ENCODE measurements around the gene C18orf54. TPM values are rescaled to one million over a fixed set of nuclear protein-coding genes. Genes with fewer than 3 reads are reported as not detected.

C18orf54 gene
- total and polyA plus RNA-seq, 2 donors (not counting 1 experiment from before 2014, with no cell fraction given), result 2.8 to 5.6 TPM

DNA sequence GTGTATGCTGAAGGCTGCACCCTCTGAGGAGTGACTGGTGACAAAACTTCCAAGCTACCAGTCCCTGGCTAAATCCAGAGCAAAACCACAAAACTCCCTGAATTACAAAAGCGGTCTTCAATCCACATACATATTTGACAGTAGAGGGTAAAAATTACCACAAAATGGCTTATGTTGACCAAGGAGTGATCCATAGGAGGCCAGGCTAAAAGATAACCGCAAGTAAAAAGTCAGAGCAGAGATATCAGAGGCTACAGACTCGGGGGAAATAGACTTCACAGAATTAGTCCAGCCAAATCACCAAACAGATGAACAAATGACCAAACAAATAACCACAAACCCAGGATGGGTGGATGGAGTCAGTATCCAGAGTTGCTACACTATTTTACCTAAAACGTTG, 19.5 kb upstream of the C18orf54 start:
- TF ChIP-seq, protein P1, sequence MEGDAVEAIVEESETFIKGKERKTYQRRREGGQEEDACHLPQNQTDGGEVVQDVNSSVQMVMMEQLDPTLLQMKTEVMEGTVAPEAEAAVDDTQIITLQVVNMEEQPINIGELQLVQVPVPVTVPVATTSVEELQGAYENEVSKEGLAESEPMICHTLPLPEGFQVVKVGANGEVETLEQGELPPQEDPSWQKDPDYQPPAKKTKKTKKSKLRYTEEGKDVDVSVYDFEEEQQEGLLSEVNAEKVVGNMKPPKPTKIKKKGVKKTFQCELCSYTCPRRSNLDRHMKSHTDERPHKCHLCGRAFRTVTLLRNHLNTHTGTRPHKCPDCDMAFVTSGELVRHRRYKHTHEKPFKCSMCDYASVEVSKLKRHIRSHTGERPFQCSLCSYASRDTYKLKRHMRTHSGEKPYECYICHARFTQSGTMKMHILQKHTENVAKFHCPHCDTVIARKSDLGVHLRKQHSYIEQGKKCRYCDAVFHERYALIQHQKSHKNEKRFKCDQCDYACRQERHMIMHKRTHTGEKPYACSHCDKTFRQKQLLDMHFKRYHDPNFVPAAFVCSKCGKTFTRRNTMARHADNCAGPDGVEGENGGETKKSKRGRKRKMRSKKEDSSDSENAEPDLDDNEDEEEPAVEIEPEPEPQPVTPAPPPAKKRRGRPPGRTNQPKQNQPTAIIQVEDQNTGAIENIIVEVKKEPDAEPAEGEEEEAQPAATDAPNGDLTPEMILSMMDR (conservative IDR thresholded peaks at IDR 0.05 in 1 of 2, IDR thresholded peaks at IDR 0.05 in 1 of 2; ENCODE audit: low read depth in 1 of 2, low read length in 2 of 2), result no peak
- no peak for TF ChIP-seq EZH2 (IDR thresholded peaks at IDR 0.05; ENCODE audit: low read length, missing control alignments)
- Histone ChIP-seq H3K27me3 (ENCODE audit: control insufficient read depth, insufficient read depth, low read length) (no peaks in the 10 kb centered on the region), H3K27ac (ENCODE audit: insufficient read depth, low read length) (no peak overlapping the region), H3K79me2 (ENCODE audit: control insufficient read depth, insufficient read depth, low read length) (no peaks in the 10 kb centered on the region), H3K9ac (ENCODE audit: insufficient read depth, low read length) (no peak overlapping the region), H3K4me3 (replicated peaks in 1 of 4; ENCODE audit: control extremely low read depth in 1 of 4, insufficient read depth in 1 of 4, low read depth in 3 of 4, low read length in 4 of 4) (no peak overlapping the region), H3K4me1 (ENCODE audit: control insufficient read depth, extremely low read depth, insufficient read depth, low read length) (no peaks in the 10 kb centered on the region), H3K36me3 (ENCODE audit: control insufficient read depth, insufficient read depth, low read length) (no peaks in the 10 kb centered on the region), H2AFZ (ENCODE audit: low read length) (no peak overlapping the region), H4K20me1 (ENCODE audit: control insufficient read depth, extremely low read depth, insufficient read depth, low read length) (no peaks in the 10 kb centered on the region), H3K9me3 (ENCODE audit: control insufficient read depth, insufficient read depth, low read depth, low read length) (no peaks in the 10 kb centered on the region), H3K4me2 (ENCODE audit: extremely low read depth, insufficient read depth, low read length) (no peak overlapping the region)
- DNase-seq (ENCODE audit: low read depth in 2 of 2), result no peak

DNA sequence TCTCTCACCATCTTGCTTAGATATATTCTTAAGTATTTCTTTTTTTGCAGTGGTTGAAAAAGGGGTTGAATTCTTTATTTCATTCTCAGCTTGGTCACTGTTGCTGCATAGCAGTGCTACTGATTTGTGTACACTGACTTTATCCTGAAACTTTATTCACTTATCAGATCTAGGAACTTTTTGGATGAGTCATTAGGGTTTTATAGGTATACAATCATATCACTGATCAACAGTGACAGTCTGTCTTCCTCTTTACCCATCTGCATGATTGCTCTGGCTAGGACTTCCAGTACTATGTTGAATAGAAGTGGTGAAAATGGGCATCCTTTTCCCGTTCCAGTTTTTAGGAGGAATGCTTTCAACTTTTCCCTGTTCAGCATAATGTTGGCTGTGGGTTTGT, 6.5 kb upstream of the C18orf54 start:
- H3K4me3 ChIP-seq (replicated peaks in 1 of 4; ENCODE audit: control extremely low read depth in 1 of 4, insufficient read depth in 1 of 4, low read depth in 3 of 4, low read length in 4 of 4), result no peak overlapping the region
- no peak overlapping the region for H2AFZ ChIP-seq (ENCODE audit: low read length)
- H3K9me3 ChIP-seq (ENCODE audit: control insufficient read depth, insufficient read depth, low read depth, low read length), result no peaks in the 10 kb centered on the region
- no peaks in the 10 kb centered on the region for H4K20me1 ChIP-seq (ENCODE audit: control insufficient read depth, extremely low read depth, insufficient read depth, low read length)
- H3K36me3 ChIP-seq (ENCODE audit: control insufficient read depth, insufficient read depth, low read length), result no peaks in the 10 kb centered on the region
- no peaks in the 10 kb centered on the region for H3K4me1 ChIP-seq (ENCODE audit: control insufficient read depth, extremely low read depth, insufficient read depth, low read length)
- H3K79me2 ChIP-seq (ENCODE audit: control insufficient read depth, insufficient read depth, low read length), result no peaks in the 10 kb centered on the region
- no peaks in the 10 kb centered on the region for H3K27me3 ChIP-seq (ENCODE audit: control insufficient read depth, insufficient read depth, low read length)
- H3K9ac ChIP-seq (ENCODE audit: insufficient read depth, low read length), result no peak overlapping the region
- no peak overlapping the region for H3K27ac ChIP-seq (ENCODE audit: insufficient read depth, low read length)
- no peak for DNase-seq (ENCODE audit: low read depth in 2 of 2)
- TF ChIP-seq, protein P1 (conservative IDR thresholded peaks at IDR 0.05 in 1 of 2, IDR thresholded peaks at IDR 0.05 in 1 of 2; ENCODE audit: low read depth in 1 of 2, low read length in 2 of 2), result no peak
- TF ChIP-seq EZH2 (IDR thresholded peaks at IDR 0.05; ENCODE audit: low read length, missing control alignments), result no peak
- H3K4me2 ChIP-seq (ENCODE audit: extremely low read depth, insufficient read depth, low read length), result no peak overlapping the region

- Histone ChIP-seq H3K79me2 (ENCODE audit: control insufficient read depth, insufficient read depth, low read length) (peaks cover 14% of the 10 kb centered on the region), H3K27me3 (ENCODE audit: control insufficient read depth, insufficient read depth, low read length) (no peaks in the 10 kb centered on the region), H3K4me1 (ENCODE audit: control insufficient read depth, extremely low read depth, insufficient read depth, low read length) (no peaks in the 10 kb centered on the region), H3K9me3 (ENCODE audit: control insufficient read depth, insufficient read depth, low read depth, low read length) (no peaks in the 10 kb centered on the region), H3K9ac (ENCODE audit: insufficient read depth, low read length) (peak overlapping the region; percentile 65), H3K36me3 (ENCODE audit: control insufficient read depth, insufficient read depth, low read length) (no peaks in the 10 kb centered on the region), H4K20me1 (ENCODE audit: control insufficient read depth, extremely low read depth, insufficient read depth, low read length) (no peaks in the 10 kb centered on the region), H3K4me3 (replicated peaks in 1 of 4; ENCODE audit: control extremely low read depth in 1 of 4, insufficient read depth in 1 of 4, low read depth in 3 of 4, low read length in 4 of 4) (peak overlapping the region; percentile 73 to 96 (median 88)), H3K4me2 (ENCODE audit: extremely low read depth, insufficient read depth, low read length) (peak overlapping the region; percentile 57), H3K27ac (ENCODE audit: insufficient read depth, low read length) (peak overlapping the region; percentile 84), H2AFZ (ENCODE audit: low read length) (peak overlapping the region; percentile 80)
- no peak for TF ChIP-seq EZH2 (IDR thresholded peaks at IDR 0.05; ENCODE audit: low read length, missing control alignments)
- TF ChIP-seq, protein P1 (conservative IDR thresholded peaks at IDR 0.05 in 1 of 2, IDR thresholded peaks at IDR 0.05 in 1 of 2; ENCODE audit: low read depth in 1 of 2, low read length in 2 of 2), result no peak
- DNase-seq (ENCODE audit: low read depth in 2 of 2), result no peak
Observed at GRCh38 chr18:54357082-54357659, 535 bp upstream of the C18orf54 start.
